AG04450 (cell line): ENCODE data around the gene SLA2. TPM values are rescaled to one million over a fixed set of nuclear protein-coding genes. Genes with fewer than 3 reads are reported as not detected.

ENCODE experiments used
- CTCF ChIA-PET: fragments of 300-600, 350-600 bp; formaldehyde crosslinking; extraction: SDS; loops from one replicate; lab custom pipeline; 2022; ENCODE audit warnings: antibody characterized with exemption, inconsistent platforms; lab: Charles Lee
- POLR2A ChIA-PET: fragments of 350-600 bp; formaldehyde crosslinking; extraction: SDS; loops from one replicate; lab custom pipeline; 2021; ENCODE audit warnings: antibody characterized with exemption, inconsistent platforms; lab: Yijun Ruan, JAX
- DNase-seq: peaks from one replicate; pipeline ENCODE4 v3.0.0-alpha.2; 2011; ENCODE audit warnings: low read depth, low spot score
- H3K27ac ChIP-seq: one replicate; pipeline ENCODE4 v1.5.1; 2012; ENCODE audit warnings: low read depth, low read length, control low read depth
- H3K27me3 ChIP-seq: one replicate; pipeline ENCODE4 v1.6.0; 2012; ENCODE audit warnings: low read length; ENCODE audit not compliant: control insufficient read depth, insufficient read depth
- H3K4me3 ChIP-seq: 2 replicates; pipeline ENCODE4 v1.5.1; 2011; ENCODE audit warnings: mild to moderate bottlenecking, low read depth, low read length, control low read depth
- H3K9me3 ChIP-seq: 2 replicates; pipeline ENCODE4 v1.5.1; 2012; ENCODE audit warnings: low read length; ENCODE audit not compliant: control insufficient read depth, insufficient read depth
- polyA plus RNA-seq: library from polyadenylated mRNA; depleted of rRNA; stranded (reverse); fragments of >200 nt; gene quantifications from 2 replicates; pipeline ENCODE4 v1.2.3, GENCODE V29; 2011
- TF ChIP-seq, protein P1 (sequence below): IDR thresholded peaks from 2 replicates; pipeline ENCODE4 v1.5.1; 2011; ENCODE audit warnings: low read depth, low read length, control low read depth, inconsistent platforms

SLA2 gene
- polyA plus RNA-seq, 1 experiment = not detected

- peak within 1 kb of the TSS; percentile 70 for H3K4me3 ChIP-seq
- TF ChIP-seq, protein P1, sequence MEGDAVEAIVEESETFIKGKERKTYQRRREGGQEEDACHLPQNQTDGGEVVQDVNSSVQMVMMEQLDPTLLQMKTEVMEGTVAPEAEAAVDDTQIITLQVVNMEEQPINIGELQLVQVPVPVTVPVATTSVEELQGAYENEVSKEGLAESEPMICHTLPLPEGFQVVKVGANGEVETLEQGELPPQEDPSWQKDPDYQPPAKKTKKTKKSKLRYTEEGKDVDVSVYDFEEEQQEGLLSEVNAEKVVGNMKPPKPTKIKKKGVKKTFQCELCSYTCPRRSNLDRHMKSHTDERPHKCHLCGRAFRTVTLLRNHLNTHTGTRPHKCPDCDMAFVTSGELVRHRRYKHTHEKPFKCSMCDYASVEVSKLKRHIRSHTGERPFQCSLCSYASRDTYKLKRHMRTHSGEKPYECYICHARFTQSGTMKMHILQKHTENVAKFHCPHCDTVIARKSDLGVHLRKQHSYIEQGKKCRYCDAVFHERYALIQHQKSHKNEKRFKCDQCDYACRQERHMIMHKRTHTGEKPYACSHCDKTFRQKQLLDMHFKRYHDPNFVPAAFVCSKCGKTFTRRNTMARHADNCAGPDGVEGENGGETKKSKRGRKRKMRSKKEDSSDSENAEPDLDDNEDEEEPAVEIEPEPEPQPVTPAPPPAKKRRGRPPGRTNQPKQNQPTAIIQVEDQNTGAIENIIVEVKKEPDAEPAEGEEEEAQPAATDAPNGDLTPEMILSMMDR = no peak
- H3K27ac ChIP-seq = peak within 1 kb of the TSS; percentile 73
- ChIA-PET POLR2A (interaction anchor here (0.6 to 1.2 kb wide), 4 partner anchors 15 to 1789 kb away, joined by 3 to 4 read pairs (median 4); partner anchors contain the start of gene DSN1), CTCF (interaction anchor here (0.6 to 0.9 kb wide), 4 partner anchors 32 to 1835 kb away, joined by 3 to 7 read pairs (median 4); partner anchors contain the start of gene RAB5IF)
- no peaks in the 10 kb centered on the region; the same call in 1 of the 2 replicates for H3K9me3 ChIP-seq
- no peaks in the 10 kb centered on the region for H3K27me3 ChIP-seq
- DNase-seq = peak; percentile 37
These were observed 72.7 kb downstream of the SLA2 start, which contains the start of gene TGIF2 for GRCh38 chr20:36573103-36573797. TGIF2 (plus strand) TSS chr20:36573597; CDS start chr20:36578775, 5,178 bp downstream.

DNA sequence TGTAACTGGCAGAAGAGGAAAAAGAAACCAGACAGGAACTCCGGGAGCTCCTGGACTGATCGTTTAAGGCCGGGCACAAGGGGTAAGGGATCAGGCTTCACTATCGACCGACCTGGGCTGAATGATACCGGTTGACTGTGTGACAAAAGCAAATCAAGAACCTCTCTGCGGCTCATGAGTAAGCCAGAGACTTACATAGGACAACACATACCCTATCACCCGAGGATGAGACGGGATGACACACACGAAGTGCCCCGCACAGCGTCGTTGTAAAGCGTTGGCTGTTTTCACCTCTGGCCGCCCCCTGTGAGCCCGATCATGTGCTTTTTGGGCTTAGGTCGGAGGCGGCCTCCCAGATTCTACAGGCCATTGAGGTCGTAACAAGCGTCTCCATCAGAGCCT, 73.3 kb downstream of the SLA2 start:
- no peaks in the 10 kb centered on the region; the same call in 1 of the 2 replicates for H3K9me3 ChIP-seq
- no peaks in the 10 kb centered on the region for H3K27me3 ChIP-seq
- H3K4me3 ChIP-seq = peak overlapping the region; percentile 55
- no peak for DNase-seq
- peak overlapping the region; percentile 73 for H3K27ac ChIP-seq
- CTCF ChIA-PET = interaction anchor here (0.6 to 0.9 kb wide), 3 partner anchors 33 to 1836 kb away, joined by 3 to 7 read pairs (median 3); partner anchors contain the start of gene RAB5IF
- POLR2A ChIA-PET = interaction anchor here (0.6 to 1.2 kb wide), 3 partner anchors 16 to 1789 kb away, joined by 3 to 4 read pairs (median 4); no protein-coding TSS in a partner anchor
- TF ChIP-seq, protein P1 = no peak

DNA sequence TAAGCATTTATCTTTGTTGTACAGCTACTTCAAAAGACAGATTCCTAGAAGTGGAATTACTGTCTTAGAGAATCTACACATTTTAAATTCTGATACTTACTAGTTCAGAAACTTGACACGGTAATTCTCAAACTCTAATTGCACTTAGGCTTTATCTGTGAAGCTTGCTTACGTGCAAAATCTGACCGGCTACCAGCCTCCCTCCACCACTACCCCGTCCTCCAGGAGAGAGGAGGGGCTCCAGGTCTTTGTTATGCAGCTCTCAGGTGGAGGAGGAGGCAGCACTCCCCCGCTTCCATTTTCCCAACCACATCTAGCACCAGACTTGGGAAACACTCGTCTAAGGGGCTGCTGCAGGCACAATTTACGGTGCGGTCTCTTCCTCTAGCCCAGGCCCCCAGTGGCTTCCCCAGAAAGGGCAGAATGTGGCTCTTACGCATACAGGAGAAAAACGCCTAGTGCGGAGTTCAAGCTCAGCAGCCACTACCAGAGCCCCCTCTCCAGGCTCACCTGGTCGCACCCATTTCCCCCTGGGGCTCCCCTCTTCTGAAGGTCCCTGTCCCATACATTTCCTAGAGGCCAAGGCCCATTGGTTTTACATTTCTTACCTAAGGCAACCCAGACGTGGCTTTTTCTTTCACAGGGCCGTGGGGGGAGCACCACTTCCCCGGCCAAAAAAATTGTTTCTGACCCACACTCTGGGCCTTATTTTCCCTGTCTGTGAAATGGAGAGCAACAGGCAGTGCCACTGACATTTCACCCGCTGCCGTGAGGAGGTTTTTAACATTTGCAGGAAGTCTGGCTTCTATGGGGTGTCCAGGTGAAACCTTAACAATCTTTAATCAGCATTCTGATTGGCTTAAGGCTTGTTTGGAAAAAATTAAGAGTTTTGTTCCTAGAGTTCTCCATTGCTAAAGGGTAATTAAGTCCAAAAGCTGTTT, 74.2 kb downstream of the SLA2 start:
- no peaks in the 10 kb centered on the region; the same call in 1 of the 2 replicates for H3K9me3 ChIP-seq
- no peak for DNase-seq
- H3K4me3 ChIP-seq = no peak overlapping the region
- ChIA-PET CTCF (interaction anchor here (0.6 to 1.9 kb wide), 4 partner anchors 34 to 1303 kb away, joined by 3 to 7 read pairs (median 6); partner anchors contain the start of gene RAB5IF), POLR2A (interaction anchor here (0.6 to 0.7 kb wide), 2 partner anchors 13 to 54 kb away, joined by 3 to 4 read pairs; no protein-coding TSS in a partner anchor)
- TF ChIP-seq, protein P1 = no peak
- no peaks in the 10 kb centered on the region for H3K27me3 ChIP-seq
- peak overlapping the region; percentile 21 for H3K27ac ChIP-seq

- H3K27me3 ChIP-seq = no peaks in the 10 kb centered on the region
- no peak for DNase-seq
- H3K27ac ChIP-seq = no peak overlapping the region
- TF ChIP-seq, protein P1 = no peak
- no peak overlapping the region for H3K4me3 ChIP-seq
- H3K9me3 ChIP-seq = peaks cover 8% of the 10 kb centered on the region
- ChIA-PET CTCF (interaction anchor here (0.8 to 1.9 kb wide), 3 partner anchors 8 to 36 kb away, joined by 5 to 7 read pairs (median 7); partner anchors contain the start of gene RAB5IF), POLR2A (interaction anchor here (1.3 kb wide), 1 partner anchor 10 kb away, joined by 5 read pairs; no protein-coding TSS in a partner anchor)
These were observed 76.1 kb downstream of the SLA2 start for GRCh38 chr20:36569847-36570429.
